GM19438 (cell line): ENCODE measurements around the gene PHF2.

Source experiments
- ATAC-seq: cut with Tn5 transposase; IDR thresholded peaks from one replicate; pipeline ENCODE4 v1.9.1; 2021; ENCODE audit warnings: low read depth; ENCODE audit not compliant: unreplicated experiment

PHF2 gene

GRCh38 chr9:93576258-93577077 is at the start of gene PHF2:
Gene PHF2, plus strand, starts transcription at chr9:93576584. Its CDS starts 190 bp downstream, at chr9:93576774.
- peak; percentile 41 for ATAC-seq

DNA sequence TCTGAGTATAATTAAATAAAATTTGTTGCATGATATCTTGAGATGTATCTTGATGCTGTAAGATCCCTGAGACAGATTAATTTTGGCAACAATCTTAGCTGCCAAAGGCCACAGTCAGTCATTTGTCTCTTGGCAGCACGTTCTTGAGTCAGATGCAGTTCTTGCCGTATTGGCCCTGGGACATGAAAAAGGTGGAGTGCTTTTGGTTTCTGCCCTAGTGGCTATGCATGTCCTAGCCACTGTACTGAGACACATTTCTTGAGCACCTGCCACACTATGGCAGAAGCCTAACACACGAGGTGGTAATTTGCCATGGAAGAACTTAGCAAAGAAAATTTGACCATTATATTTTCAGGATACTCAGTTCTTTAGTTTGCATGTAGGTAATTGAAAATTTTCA is 45.0 kb upstream of the PHF2 start:
- no peak for ATAC-seq

DNA sequence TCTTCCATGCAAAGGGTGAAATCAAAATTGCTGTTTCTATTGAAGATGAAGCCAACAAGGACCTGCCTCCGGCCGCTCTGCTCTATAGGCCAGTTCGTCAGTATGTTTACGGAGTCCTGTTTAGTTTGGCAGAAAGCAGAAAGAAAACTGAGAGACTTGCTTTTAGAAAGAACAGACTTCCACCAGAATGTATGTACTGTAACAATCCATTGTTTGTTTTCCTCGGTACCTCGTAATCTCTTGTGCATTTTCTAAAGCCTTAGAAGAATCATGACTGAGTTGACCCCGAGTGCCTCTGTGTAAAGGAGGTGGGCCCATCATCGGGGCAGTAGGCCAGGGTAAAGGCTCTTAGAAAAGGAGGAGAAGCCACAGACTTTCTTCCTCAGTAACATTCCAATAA is 44.2 kb upstream of the PHF2 start:
- ATAC-seq, result no peak

DNA sequence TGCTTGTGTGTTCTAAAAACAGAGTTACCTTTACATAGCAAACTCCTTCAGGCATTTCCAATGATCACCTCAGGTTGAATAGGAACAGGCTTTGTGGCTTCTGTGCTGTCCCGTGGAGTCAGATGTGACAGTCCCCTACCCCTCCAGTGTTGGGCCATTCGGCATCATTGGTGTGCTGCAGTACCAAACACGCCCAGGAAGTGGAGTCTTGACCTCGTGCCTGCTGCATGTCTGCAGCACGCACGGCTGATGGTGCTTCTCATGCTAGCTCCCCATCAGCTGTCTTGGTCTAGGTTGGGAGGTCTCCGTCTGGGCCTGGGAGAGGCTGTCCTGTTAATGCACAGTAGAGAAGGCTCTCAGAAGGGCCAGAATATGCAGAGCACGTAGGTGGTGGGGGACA is 42.5 kb upstream of the PHF2 start:
- no peak for ATAC-seq

DNA sequence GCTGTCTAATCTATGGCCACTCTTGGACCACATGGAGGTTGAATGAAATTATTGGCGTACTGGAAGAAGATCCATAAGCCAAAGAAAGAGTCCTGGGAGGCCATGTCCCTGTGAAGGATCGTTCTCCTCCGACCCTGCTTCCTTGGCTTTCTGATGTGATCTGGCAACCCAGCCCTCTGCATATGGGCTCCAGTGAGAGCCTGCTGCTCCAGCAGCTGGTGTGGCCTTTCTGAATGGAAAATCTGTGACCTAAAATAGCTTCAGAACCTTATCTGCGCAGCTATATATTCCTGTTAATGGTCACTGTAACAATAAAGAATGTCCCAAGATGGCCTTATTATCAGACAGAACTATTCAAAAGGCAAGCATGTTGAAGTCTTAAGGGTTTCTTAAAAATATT is 40.2 kb upstream of the PHF2 start:
- ATAC-seq, result no peak

DNA sequence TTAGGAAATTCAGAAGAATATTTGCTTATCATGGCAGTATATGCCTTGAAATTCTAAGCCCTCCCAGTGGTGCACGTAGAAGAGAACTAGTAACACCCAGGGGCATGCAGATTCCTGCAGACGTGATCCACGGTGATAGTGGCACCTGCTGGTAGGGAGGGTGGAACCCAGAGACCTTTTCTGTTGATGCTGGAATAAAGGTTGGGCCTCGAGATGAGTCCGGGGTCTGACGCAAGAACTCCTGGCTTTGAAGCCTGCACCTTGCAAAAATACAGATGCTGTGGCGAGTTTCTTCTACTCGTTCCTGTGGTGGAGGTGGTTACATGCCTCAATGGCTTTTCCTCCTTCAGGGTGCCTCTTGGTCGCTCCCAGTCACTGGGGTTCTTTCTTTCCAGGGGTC is 39.5 kb upstream of the PHF2 start:
- ATAC-seq, result no peak

DNA sequence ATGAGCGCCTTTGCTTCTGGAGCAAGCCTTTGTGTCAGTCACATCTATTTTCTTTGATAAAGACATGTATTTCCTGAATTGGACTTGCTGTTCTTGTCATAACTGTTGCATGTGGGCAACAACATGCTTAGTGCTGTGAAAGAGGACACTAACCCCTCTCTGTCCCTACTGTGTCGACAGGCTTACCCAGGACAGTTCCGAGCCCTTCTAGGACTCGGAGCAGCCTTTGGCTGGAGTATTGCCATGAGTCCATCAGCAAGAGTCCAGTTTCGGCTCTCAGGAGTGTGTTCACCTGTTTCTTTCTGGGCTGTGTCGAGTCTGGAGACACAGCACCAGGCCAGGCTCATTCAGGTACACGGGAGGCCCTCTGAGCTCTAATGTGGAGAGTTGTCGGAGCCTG is 36.1 kb upstream of the PHF2 start:
- no peak for ATAC-seq

- ATAC-seq, result no peak
Observed at GRCh38 chr9:93541005-93541404, 35.4 kb upstream of the PHF2 start.

GRCh38 chr9:93541581-93542349 is 34.6 kb upstream of the PHF2 start:
- no peak for ATAC-seq

GRCh38 chr9:93543117-93543516 is 33.3 kb upstream of the PHF2 start:
- ATAC-seq, result no peak

- ATAC-seq, result no peak
Observed at GRCh38 chr9:93546356-93546755, 30.0 kb upstream of the PHF2 start.

GRCh38 chr9:93549611-93550010 is 26.8 kb upstream of the PHF2 start:
- ATAC-seq, result no peak

DNA sequence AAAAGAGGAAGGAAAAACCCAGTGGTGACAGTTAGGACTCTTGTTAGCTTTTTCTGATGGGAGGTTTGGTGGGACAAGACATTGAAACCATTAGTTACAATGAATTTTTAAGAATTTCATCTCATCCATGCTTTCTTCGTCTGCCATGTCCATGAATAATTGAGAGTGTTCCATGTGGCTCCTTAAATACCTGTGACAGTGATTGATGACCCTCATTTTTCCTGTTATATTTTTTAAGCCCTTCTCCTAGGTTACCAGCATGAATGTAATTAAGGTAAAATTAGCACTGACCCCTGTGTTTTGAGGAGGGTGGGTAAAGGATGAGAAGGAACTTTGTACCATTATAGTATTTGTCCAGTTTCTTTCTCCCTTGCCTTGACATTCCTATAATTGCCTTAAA is 23.5 kb upstream of the PHF2 start:
- no peak for ATAC-seq

DNA sequence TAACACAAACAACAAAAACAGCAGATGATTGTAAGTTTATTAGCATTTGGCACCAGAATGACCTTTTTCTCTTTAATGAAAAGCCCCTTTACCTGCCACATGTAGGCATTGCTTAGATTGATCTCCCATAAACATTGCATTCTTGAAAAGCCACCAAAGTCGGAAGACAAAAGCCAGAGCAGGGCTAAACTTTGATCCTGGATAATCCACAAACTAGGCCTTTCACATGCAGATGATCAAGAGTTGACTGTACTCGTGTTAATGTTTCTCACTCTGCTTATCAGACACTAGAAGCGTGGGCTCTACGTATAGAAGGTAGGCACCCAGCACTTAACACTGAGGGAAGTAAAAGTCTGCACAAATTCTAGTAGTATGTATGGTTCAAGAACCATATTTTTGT is 21.0 kb upstream of the PHF2 start:
- ATAC-seq, result no peak

GRCh38 chr9:93557366-93558137 is 18.8 kb upstream of the PHF2 start:
- ATAC-seq, result no peak

DNA sequence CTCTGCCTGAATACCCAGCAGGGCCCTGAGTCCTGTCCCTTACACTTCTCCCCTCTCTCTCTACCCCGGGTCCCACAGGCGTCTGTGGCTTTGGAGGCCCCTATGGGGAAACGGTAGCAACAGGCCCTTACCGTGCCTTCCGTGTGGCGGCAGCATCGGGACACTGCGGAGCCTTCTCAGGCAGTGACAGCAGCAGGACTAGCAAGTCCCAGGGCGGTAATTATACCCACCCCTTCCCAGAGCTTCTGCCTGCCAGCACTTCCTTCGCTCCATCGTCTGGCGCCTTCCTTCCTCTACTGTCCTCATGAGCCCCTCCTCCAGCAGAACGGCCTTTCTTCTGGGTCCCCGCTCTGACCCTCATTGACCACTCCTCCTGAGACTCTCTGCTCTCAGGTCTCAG is 17.9 kb upstream of the PHF2 start:
- ATAC-seq, result no peak

DNA sequence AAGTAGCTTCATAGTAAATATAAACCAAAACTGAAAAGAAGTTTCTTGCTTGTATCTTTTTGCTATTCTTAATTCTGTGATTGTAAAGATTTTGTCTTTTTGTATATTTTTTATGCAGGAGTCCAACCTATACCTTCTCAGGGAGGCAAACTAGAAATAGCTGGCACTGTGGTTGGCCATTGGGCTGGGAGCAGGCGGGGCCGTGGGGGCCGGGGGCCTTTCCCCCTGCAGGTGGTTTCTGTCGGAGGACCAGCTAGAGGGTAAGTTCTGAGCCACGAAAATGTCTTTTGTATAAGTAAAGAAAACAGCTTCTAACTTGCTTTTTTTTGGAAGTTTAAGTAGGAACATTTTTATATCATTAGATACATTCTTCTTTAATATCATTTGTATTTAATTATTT is 15.4 kb upstream of the PHF2 start:
- no peak for ATAC-seq

DNA sequence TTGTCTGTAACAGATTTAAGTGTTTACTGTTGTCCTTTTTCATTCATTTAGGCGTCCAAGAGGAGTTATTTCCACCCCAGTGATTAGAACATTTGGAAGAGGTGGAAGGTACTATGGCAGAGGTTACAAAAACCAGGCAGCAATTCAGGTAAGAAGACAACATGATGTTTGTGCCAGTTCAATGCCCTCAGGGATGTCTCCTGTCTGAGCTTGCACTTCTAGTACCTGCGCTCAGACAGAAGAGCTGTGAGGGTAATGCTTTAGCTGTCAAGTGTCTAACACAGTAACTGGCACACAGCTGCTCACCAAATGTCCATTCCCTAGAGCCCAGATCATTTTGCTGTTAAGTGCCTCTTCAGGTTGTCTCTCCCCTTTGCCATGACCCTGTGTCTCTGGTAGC is 14.2 kb upstream of the PHF2 start:
- no peak for ATAC-seq

GRCh38 chr9:93565089-93565488 is 11.3 kb upstream of the PHF2 start:
- ATAC-seq, result no peak

GRCh38 chr9:93566408-93567270 is 9.7 kb upstream of the PHF2 start:
- peak; percentile 88 for ATAC-seq
